Astrocyte of the spinal cord (primary cell): ENCODE measurements around the gene TUSC2.

Experiments used
- DNase-seq: peaks from one replicate; pipeline ENCODE4 v3.0.0; 2011; ENCODE audit warnings: low read depth, low spot score
- H3K4me3 ChIP-seq: 2 replicates; pipeline ENCODE4 v1.5.1; 2011; ENCODE audit warnings: low read depth, mild to moderate bottlenecking, low read length, moderate library complexity
- in situ Hi-C: cut with HindIII; loops from 2 replicates; pipeline ENCODE4 v1.10.0; 2017; ENCODE audit warnings: low sequenced_read_pairs
- TF ChIP-seq, protein P1 (sequence below): IDR thresholded peaks from 2 replicates; pipeline ENCODE4 v1.5.1; 2012; ENCODE audit warnings: low read depth, mild to moderate bottlenecking, low read length, inconsistent platforms

The TUSC2 gene

DNA sequence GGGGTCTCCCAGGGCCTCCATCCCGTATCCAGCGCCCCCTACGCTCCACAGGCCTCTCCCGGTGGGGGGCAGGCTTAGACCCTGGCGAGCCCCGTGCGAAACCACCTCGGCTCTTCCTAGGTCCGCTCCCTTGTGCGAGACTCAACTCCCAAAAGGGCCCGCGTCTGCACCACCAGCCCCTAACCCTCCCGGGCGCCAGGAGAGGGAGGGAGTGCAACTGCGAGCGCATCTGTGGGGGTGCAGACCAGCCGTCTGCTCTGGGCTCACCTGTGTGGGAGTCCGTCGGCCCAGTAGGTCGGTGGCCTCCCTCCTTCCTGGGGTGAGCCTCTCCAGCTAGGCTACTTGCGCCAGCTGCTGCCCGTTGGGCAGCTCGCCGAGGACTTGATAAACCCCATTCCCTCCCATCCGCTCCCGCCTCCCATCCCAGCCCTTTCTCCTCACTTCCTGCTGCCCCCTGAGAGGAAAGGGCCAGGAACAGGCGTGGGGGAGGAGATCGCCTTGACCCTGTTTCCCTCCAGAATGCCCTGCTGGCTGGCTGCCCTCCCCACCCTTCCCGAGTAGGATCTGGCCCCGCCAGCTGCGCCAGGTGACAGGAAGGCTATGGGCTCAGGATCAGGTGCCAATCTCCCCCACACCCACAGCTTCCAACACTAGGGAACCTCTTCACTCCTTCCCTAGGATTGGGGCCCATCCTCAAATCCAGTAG is 5.5 kb downstream of the TUSC2 start, which contains the start of gene HYAL2:
Gene HYAL2 (minus strand): TSS at position 360 of the 706 bp plus-strand sequence. CDS start 2,256 bp downstream, outside the sequence.
- DNase-seq, result no peak
- in situ Hi-C loops, result no loop called here
- TF ChIP-seq, protein P1, sequence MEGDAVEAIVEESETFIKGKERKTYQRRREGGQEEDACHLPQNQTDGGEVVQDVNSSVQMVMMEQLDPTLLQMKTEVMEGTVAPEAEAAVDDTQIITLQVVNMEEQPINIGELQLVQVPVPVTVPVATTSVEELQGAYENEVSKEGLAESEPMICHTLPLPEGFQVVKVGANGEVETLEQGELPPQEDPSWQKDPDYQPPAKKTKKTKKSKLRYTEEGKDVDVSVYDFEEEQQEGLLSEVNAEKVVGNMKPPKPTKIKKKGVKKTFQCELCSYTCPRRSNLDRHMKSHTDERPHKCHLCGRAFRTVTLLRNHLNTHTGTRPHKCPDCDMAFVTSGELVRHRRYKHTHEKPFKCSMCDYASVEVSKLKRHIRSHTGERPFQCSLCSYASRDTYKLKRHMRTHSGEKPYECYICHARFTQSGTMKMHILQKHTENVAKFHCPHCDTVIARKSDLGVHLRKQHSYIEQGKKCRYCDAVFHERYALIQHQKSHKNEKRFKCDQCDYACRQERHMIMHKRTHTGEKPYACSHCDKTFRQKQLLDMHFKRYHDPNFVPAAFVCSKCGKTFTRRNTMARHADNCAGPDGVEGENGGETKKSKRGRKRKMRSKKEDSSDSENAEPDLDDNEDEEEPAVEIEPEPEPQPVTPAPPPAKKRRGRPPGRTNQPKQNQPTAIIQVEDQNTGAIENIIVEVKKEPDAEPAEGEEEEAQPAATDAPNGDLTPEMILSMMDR, result no peak
- peak within 1 kb of the TSS; percentile 70 for H3K4me3 ChIP-seq

DNA sequence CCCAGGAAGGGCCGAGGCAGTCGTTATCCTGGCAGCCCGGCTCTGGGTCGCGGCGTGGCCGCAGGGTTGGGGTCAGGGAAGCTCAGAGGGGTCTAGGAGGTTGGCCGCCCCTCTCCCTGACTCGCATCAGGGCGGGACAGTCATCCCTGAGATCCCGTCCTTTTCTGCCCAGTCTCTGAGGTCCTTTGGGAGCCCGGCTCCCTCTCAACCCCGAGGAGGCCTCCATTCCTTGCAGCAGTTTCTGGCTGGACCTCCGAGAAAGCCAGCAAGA is 6.0 kb downstream of the TUSC2 start:
- H3K4me3 ChIP-seq, result peak overlapping the region; percentile 70
- in situ Hi-C loops, result no loop called here
- TF ChIP-seq, protein P1, result no peak
- no peak for DNase-seq

- H3K4me3 ChIP-seq, result peak overlapping the region; percentile 70
- DNase-seq, result peak; percentile 91
- in situ Hi-C loops, result no loop called here
- TF ChIP-seq, protein P1, result peak; percentile 60
These were observed 6.5 kb downstream of the TUSC2 start for GRCh38 chr3:50321336-50322114.

GRCh38 chr3:50320853-50321335 is 7.1 kb downstream of the TUSC2 start:
- TF ChIP-seq, protein P1, result no peak
- in situ Hi-C loops, result no loop called here
- DNase-seq, result peak; percentile 66

GRCh38 chr3:50319894-50320625 is 8.0 kb downstream of the TUSC2 start:
- TF ChIP-seq, protein P1, result no peak
- DNase-seq, result no peak
- peak overlapping the region; percentile 70 for H3K4me3 ChIP-seq
- in situ Hi-C loops, result no loop called here

More at GRCh38 chr3:50320853-50321335, 7.1 kb downstream of the TUSC2 start:
- H3K4me3 ChIP-seq, result peak overlapping the region; percentile 70

DNA sequence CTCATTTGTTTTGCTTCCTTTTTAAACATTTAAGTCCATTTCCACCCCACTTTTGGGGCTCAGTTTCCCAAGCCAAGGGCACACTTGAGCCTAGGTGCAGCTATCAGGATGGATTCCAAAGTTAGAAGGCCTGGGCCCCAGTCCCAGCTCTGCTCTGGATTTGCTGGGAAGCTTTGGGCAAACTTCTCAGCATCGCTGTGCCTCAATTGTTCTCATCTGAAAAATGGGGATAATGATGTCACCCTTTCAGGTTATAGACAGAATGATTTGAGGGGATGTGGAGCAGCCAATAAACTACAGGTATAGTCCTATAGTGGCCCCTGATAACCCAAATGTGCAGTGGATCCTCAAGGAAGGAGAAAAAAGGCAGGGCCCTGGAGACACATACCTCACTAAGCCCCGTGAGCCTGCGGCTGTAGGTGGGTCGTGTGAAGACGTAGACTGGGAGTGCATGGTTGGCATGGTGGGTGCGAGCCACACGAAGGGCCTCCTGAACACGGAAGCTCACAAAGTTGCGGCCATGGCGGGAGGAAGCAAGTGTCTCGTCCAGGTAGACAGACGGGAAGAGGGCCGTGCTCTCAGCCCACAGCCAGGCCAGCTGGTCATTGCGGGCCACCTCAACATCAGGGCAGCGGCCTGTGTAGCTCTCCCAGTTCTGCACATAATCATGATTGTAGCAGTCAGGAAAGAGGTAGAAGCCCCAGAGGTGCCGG is 8.7 kb downstream of the TUSC2 start:
- H3K4me3 ChIP-seq, result no peak overlapping the region
- TF ChIP-seq, protein P1, result no peak

More for the DNA sequence above, 8.7 kb downstream of the TUSC2 start:
- no peak for DNase-seq
- in situ Hi-C loops, result no loop called here
